ENCODE measurements around the gene TIMM22.

TIMM22 gene

DNA sequence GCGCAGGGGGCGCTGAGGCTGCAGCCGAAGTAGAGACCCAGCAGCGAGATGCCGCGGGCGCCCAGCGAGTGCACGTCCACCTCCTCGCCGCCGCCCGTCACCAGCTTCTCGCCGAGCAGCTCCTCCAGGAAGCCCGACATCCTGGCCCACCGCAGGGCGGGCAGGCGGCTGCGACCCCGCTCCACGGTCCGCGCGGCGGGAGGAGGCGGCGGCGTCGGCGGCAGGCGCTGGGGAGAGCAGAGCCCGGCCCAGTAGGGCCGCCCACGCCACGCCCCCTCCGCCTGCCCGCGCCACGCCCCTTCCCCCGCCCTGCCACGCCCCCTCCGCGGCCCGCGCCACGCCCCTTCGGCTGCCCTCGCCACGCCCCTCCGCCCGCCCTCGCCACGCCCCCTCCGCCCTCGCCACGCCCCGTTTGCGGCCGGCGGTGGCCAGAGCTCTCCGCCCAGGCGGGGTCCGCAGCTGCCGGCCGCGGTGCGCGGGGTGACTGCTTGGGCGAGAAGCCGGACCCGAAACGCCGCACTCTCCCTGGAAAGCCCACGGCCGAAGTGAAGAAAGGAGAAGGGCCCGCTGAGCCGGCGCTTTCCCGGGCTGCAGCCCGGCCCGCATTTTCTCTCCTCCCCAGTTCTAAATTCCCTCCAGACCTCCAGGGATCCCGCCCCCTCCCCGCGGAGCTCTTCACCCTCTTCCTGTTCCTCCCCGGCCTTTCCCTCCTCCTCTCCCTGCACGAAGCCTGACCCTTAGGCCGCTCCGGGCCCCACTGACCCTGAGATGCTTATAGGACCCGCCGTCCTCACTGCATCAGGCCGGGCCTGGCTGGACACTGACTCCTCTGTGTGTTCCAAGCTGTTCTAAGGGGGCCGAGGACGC, 17.2 kb upstream of the TIMM22 start, which contains the start of gene NXN:
Gene NXN (minus strand): TSS at position 238 of the 867 bp plus-strand sequence.
- no peak for DNase-seq (ENCODE audit: low read depth)
- TF ChIP-seq, protein P1, sequence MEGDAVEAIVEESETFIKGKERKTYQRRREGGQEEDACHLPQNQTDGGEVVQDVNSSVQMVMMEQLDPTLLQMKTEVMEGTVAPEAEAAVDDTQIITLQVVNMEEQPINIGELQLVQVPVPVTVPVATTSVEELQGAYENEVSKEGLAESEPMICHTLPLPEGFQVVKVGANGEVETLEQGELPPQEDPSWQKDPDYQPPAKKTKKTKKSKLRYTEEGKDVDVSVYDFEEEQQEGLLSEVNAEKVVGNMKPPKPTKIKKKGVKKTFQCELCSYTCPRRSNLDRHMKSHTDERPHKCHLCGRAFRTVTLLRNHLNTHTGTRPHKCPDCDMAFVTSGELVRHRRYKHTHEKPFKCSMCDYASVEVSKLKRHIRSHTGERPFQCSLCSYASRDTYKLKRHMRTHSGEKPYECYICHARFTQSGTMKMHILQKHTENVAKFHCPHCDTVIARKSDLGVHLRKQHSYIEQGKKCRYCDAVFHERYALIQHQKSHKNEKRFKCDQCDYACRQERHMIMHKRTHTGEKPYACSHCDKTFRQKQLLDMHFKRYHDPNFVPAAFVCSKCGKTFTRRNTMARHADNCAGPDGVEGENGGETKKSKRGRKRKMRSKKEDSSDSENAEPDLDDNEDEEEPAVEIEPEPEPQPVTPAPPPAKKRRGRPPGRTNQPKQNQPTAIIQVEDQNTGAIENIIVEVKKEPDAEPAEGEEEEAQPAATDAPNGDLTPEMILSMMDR (IDR thresholded peaks at IDR 0.05; ENCODE audit: control insufficient read depth, insufficient read depth, low read depth, low read length, missing control alignments) = peak; percentile 24
- peak within 1 kb of the TSS; percentile 91 for H3K4me3 ChIP-seq (ENCODE audit: control insufficient read depth, low read depth, low read length)

DNA sequence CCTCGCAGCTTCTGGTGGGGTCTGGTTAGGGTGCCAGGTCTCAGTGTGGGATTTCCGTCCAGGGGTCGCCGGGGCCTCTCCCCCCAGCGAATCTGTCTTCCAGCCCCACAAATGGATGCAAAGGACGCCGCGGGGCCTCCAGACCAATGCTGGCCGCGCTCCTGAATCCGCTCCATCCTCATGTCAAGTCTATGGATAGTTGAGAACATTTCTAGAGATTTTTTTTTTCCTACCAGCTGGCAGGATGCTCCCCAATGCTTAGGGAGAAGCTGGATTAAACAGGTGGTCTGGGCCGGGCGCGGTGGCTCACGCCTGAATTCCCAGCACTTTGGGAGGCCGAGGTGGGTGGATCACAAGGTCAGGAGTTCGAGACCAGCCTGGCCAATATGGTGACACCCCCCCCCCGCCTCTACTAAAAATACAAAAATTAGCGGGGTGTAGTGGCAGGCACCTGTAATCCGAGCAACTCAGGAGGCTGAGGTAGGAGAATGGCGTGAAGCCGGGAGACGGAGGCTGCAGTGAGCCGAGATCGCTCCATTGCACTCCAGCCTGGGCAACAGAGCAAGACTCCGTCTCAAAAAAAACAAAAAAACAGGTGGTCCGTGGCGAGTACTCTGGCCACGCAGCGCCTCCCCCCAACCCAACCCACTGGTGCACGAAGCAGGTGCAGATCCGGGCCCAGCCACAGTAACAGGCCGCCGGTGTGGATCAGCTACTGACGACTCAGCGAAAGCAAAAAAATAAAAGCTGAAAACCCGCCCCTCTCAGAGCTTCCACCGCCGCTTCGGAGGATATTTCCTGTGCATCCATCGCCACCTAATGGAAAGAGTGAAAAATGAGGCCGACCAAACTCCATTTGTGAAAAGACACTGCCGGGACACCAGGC, 16.3 kb upstream of the TIMM22 start:
- DNase-seq (ENCODE audit: low read depth) = no peak
- peak overlapping the region; percentile 58 for H3K4me3 ChIP-seq (ENCODE audit: control insufficient read depth, low read depth, low read length)
- TF ChIP-seq, protein P1 (IDR thresholded peaks at IDR 0.05; ENCODE audit: control insufficient read depth, insufficient read depth, low read depth, low read length, missing control alignments) = peak; percentile 73

DNA sequence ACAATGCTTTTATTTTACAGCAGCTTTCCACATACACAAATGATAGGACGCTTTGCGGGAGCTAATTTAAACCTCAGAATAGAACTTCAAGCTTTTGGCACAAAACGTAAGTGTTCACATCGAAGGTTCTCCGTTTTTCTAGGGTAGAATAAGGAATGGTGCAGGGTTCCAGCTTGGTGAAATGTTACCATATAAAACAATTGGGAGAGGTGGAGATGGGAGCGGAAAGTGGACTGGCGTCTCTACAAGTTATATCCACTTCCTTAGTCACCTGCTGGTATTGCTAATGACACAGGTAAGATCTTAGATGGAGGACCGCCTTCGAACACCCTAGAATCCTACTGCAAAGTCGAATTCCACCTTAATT, 15.7 kb upstream of the TIMM22 start:
- H3K4me3 ChIP-seq (ENCODE audit: control insufficient read depth, low read depth, low read length) = no peak overlapping the region
- DNase-seq (ENCODE audit: low read depth) = no peak
- TF ChIP-seq, protein P1 (IDR thresholded peaks at IDR 0.05; ENCODE audit: control insufficient read depth, insufficient read depth, low read depth, low read length, missing control alignments) = no peak

DNA sequence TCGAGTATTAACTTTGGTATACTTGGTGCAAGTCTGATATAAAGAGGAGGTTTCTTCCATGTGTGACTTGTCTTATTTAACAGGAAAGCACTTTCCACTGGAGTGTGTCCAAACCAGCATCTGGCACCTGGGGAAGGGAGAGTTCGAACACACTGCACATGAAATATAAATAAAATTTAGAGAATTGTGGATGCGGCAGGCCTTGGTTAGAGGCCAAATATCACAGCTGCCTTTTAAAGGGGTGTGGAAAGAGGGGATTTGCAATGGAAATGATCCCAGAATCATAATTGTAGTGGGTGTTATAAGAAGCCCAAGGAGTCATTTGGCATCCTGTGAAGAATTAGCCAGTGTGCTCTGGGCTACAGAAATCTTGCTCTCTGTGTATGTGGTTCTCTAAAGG, 13.0 kb upstream of the TIMM22 start:
- H3K4me3 ChIP-seq (ENCODE audit: control insufficient read depth, low read depth, low read length) = no peak overlapping the region
- TF ChIP-seq, protein P1 (IDR thresholded peaks at IDR 0.05; ENCODE audit: control insufficient read depth, insufficient read depth, low read depth, low read length, missing control alignments) = no peak
- no peak for DNase-seq (ENCODE audit: low read depth)

DNA sequence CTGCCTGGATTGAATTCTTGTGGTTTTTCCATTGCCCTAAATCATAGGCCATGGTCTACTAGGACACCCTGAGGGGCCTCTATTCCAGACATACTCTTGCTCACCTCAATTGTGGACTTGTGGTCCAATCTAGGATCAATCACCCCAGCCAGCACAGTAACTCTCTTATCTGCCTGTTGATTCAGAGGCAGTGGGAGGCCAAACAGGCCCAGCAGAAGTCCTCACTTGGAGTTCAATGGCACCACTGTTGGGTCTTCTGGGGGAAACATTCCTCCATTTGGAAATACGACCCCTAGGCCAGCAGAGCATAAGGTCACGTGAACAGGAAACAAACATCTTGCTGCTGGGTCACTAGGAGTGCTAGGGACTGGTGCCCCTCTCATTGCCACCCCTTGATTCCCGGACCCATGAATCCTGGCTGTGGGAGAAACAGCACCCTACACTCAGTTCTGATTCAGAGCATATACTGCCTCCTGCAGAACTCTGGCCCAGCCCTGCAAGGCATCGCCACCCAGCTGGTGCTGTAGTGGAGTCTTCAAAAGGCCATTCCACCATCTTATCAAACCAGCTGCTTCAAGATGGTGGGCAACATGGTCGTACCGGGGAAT, 10.5 kb upstream of the TIMM22 start:
- H3K4me3 ChIP-seq (ENCODE audit: control insufficient read depth, low read depth, low read length) = no peak overlapping the region
- TF ChIP-seq, protein P1 (IDR thresholded peaks at IDR 0.05; ENCODE audit: control insufficient read depth, insufficient read depth, low read depth, low read length, missing control alignments) = no peak
- DNase-seq (ENCODE audit: low read depth) = no peak

DNA sequence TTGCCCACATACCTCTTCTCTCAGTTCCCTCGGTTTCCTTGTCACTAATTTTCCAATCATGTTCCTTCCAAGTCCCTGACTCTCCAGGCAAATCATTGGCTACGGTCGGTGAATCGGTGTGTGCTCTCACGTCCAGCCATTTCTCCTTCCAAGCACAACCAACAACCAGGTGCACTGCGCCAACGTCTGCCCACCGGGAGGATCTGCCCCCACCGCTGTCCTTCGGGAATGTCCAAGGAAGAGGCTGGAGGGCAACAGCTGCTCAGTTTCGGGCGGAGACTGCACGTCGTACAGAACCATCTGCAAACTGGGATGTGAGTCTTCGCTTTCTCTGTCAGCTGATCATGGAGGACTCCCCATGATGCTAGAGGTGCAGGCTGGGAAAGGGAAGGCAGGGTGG, 9.0 kb upstream of the TIMM22 start:
- no peak overlapping the region for H3K4me3 ChIP-seq (ENCODE audit: control insufficient read depth, low read depth, low read length)
- no peak for DNase-seq (ENCODE audit: low read depth)
- TF ChIP-seq, protein P1 (IDR thresholded peaks at IDR 0.05; ENCODE audit: control insufficient read depth, insufficient read depth, low read depth, low read length, missing control alignments) = no peak

All from AG09309 (cell line).